Upper lobe of left lung (tissue), 6 donors: Measurements from ENCODE around the gene CCDC61. TPM values are rescaled to one million over a fixed set of nuclear protein-coding genes. Genes with fewer than 3 reads are reported as not detected.
A peak's percentile ranks its signal among the peaks of the same experiment; 100 is the strongest.

Experiments used
- ATAC-seq, 2 donors: fragments of 200-7000 bp; cut with Tn5 transposase; one replicate each; pipeline ENCODE4 v1.9.1; 2022; ENCODE audit warnings: mild to moderate bottlenecking in 2 of 2, moderate library complexity in 2 of 2; ENCODE audit not compliant: low FRiP score in 2 of 2
- DNase-seq, 2 donors: peaks; one replicate each; pipeline ENCODE4 v3.0.0-alpha.2; 2019 to 2020
- H3K27ac ChIP-seq, 4 donors: fragments of 200-600 bp; sonication (generic); one replicate each; pipeline ENCODE4 v1.5.1; 2016 to 2019
- H3K27me3 ChIP-seq, 4 donors: fragments of 200-600 bp; sonication (generic); one replicate each; pipeline ENCODE4 v1.5.1; 2017 to 2019
- H3K36me3 ChIP-seq, 4 donors: fragments of 200-600 bp; sonication (generic); one replicate each; pipeline ENCODE4 v1.5.1; 2016 to 2019
- H3K4me1 ChIP-seq, 4 donors: fragments of 200-600 bp; sonication (generic); one replicate each; pipeline ENCODE4 v1.5.1; 2018 to 2019
- H3K4me3 ChIP-seq, 4 donors: fragments of 200-600 bp; sonication (generic); one replicate each; pipeline ENCODE4 v1.5.1; 2017 to 2019; ENCODE audit warnings: mild to moderate bottlenecking in 2 of 4, moderate library complexity in 1 of 4
- H3K9me3 ChIP-seq, 4 donors: fragments of 200-600 bp; sonication (generic); one replicate each; pipeline ENCODE4 v1.5.1; 2018 to 2019
- EP300 ChIP-seq, 4 donors: sonication (generic); formaldehyde crosslinking; IDR thresholded peaks; one replicate each; pipeline ENCODE4 v1.5.1; 2017; ENCODE audit warnings: antibody characterized with exemption in 4 of 4, control low read depth in 2 of 4
- POLR2A ChIP-seq, 4 donors: fragments of 450-650 bp; IDR thresholded peaks; one replicate each; pipeline ENCODE4 v1.5.1; 2016 to 2017; ENCODE audit warnings: antibody characterized with exemption in 4 of 4, mild to moderate bottlenecking in 2 of 4
- POLR2AphosphoS5 ChIP-seq, 2 donors: sonication (generic); formaldehyde crosslinking; IDR thresholded peaks; one replicate each; pipeline ENCODE4 v1.5.1; 2017; ENCODE audit warnings: antibody characterized with exemption in 2 of 2
- WGBS, 2 donors: methylation state at CpG; one replicate each; pipeline ENCODE4 v1.1.5; 2017 to 2018; 5-methylcytosine and 5-hydroxymethylcytosine counted together
- total RNA-seq, 6 donors: library from RNA; depleted of rRNA in 4 of 6; stranded (reverse); fragments of >200 nt in 4 of 6; gene quantifications; one replicate each; pipeline versions ENCODE4 v1.1.0 to v1.2.1, GENCODE V29; 2016 to 2021
- TF ChIP-seq, protein P1 (sequence below), 6 experiments: fragments of 450-650 bp in 4 of 6; fragments of 200-600 bp in 2 of 6; sonication (generic) in 2 of 6; IDR thresholded peaks; one replicate each; pipeline ENCODE4 v1.5.1; 2016 to 2019; ENCODE audit warnings: antibody characterized with exemption in 6 of 6
- donor health status: DM: no; HTN: no; CAD: no; lungs with moderate emphysema.
- donor health status: DM: no; HTN: yes; CAD: no; lungs with severe emphysema.

CCDC61 gene
- total RNA-seq, 6 donors from 2014 or later: 5.9 to 28.3 (median 20.3) TPM

DNA sequence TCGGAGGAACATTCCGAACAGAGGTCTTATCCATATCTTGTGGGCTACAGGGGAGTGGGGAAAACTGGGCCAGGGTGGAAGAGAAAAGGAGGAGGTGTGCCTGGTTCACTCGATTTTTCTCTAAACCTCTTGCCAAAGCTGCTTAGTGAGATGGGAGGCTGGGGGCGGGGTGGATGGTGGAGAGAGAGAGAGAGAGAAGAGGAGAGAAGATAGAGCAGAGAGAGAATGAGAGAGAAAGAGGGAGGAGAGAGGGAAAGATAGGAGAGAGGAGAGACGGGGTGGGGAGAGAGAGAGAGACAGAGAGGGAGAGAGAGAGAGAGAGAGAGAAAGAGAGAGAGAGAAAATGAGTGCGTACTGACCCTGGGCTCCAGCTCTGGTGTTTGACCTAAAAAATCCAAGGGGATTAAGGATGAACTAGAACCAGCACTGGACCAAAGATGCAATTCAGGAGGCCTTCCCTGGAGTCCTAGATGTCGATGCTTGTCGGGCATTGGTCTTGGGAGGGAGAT is 35.7 kb upstream of the CCDC61 start:
- H3K4me3 ChIP-seq: no peak overlapping the region
- no peak for TF ChIP-seq POLR2A (IDR thresholded peaks at IDR 0.05)
- TF ChIP-seq, protein P1, sequence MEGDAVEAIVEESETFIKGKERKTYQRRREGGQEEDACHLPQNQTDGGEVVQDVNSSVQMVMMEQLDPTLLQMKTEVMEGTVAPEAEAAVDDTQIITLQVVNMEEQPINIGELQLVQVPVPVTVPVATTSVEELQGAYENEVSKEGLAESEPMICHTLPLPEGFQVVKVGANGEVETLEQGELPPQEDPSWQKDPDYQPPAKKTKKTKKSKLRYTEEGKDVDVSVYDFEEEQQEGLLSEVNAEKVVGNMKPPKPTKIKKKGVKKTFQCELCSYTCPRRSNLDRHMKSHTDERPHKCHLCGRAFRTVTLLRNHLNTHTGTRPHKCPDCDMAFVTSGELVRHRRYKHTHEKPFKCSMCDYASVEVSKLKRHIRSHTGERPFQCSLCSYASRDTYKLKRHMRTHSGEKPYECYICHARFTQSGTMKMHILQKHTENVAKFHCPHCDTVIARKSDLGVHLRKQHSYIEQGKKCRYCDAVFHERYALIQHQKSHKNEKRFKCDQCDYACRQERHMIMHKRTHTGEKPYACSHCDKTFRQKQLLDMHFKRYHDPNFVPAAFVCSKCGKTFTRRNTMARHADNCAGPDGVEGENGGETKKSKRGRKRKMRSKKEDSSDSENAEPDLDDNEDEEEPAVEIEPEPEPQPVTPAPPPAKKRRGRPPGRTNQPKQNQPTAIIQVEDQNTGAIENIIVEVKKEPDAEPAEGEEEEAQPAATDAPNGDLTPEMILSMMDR (IDR thresholded peaks at IDR 0.05): no peak
- peak overlapping the region; percentile 74 to 87 (median 80) for H3K27ac ChIP-seq
- H3K27me3 ChIP-seq: no peaks in the 10 kb centered on the region
- WGBS, 2 donors: 63 to 74% methylated on average over 8 of the region's 8 CpGs
- H3K36me3 ChIP-seq: no peaks in the 10 kb centered on the region
- no peak for DNase-seq
- no peaks in the 10 kb centered on the region for H3K9me3 ChIP-seq
- ATAC-seq: no peak
- peaks cover 24 to 45% (median 36%) of the 10 kb centered on the region in 4 donors for H3K4me1 ChIP-seq

DNA sequence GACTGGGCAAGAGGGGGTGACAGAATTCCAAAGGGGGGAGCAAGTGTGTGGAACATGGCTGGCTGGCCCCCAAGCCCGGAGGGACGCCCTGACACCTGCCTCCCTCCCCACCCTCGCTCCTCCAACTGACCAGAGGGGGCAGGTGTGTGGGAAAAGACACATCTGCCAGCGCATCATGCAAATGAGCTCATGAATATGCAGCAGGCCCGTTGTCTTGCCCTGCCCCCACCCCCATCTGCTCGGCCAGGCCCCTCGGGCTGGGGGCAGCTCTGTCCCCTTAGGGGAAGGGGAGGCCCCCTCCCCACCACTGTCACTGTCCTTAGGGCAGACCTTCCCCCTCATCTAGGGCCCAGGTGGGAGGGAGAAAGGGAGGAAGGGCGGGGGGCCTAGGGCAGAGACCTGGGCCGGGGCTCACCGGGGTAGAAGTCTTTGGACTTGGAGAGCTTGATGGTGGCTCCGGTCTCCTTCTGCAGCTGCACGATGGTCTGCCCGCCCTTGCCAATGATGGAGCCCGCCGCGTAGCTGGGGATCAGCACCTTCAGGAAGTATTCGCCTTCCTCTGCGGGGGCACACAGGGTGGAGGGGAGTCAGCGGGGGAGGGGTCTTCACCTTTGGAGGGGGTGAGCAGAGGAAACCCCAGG is 34.6 kb upstream of the CCDC61 start:
- DNase-seq: peak in 1 of 2 donors; percentile 43
- H3K36me3 ChIP-seq: no peaks in the 10 kb centered on the region
- H3K4me1 ChIP-seq: peaks cover 19 to 36% (median 30%) of the 10 kb centered on the region in 4 donors
- H3K4me3 ChIP-seq: no peak overlapping the region
- H3K27ac ChIP-seq: peak overlapping the region; percentile 74 to 87 (median 80)
- TF ChIP-seq POLR2AphosphoS5 (IDR thresholded peaks at IDR 0.05) (no peak), EP300 (IDR thresholded peaks at IDR 0.05) (no peak)
- TF ChIP-seq, protein P1 (IDR thresholded peaks at IDR 0.05): no peak
- no peak for ATAC-seq
- WGBS, 2 donors: 13 to 24% methylated on average over 10 to 13 of the region's 19 CpGs
- no peaks in the 10 kb centered on the region for H3K27me3 ChIP-seq
- no peaks in the 10 kb centered on the region for H3K9me3 ChIP-seq

DNA sequence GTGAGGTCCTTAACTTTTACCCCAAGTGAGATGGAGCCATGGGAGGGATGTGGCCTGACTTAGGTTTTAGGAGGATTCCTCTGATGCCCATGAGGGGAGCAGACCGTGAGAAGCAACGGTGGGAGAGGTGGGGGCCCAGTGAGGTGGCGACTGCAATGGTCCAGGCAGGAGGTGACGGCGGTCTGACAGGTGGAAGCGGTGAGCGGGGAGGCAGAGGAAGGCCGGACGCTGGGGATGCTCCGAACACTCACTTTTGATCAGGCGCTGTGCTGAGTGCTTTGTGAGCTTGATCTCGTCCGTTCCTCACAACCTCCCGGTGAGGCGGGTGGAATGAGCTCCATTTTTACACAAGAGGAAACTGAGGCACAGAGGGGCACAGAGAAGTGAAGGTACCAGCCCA is 33.2 kb upstream of the CCDC61 start:
- Histone ChIP-seq H3K4me3 (no peak overlapping the region), H3K27ac (peak overlapping the region in 3 of 4 donors; percentile 6 to 87 (median 81)), H3K27me3 (no peaks in the 10 kb centered on the region), H3K36me3 (no peaks in the 10 kb centered on the region), H3K4me1 (peaks cover 17 to 31% (median 25%) of the 10 kb centered on the region in 4 donors), H3K9me3 (no peaks in the 10 kb centered on the region)
- peak in 1 of 2 donors; percentile 43 for DNase-seq
- no peak for ATAC-seq
- TF ChIP-seq, protein P1 (IDR thresholded peaks at IDR 0.05): no peak
- no peak for TF ChIP-seq EP300 (IDR thresholded peaks at IDR 0.05)
- no peak for TF ChIP-seq POLR2AphosphoS5 (IDR thresholded peaks at IDR 0.05)
- TF ChIP-seq POLR2A (IDR thresholded peaks at IDR 0.05): no peak
- WGBS, 2 donors: 82 to 87% methylated on average over 15 of the region's 15 CpGs

DNA sequence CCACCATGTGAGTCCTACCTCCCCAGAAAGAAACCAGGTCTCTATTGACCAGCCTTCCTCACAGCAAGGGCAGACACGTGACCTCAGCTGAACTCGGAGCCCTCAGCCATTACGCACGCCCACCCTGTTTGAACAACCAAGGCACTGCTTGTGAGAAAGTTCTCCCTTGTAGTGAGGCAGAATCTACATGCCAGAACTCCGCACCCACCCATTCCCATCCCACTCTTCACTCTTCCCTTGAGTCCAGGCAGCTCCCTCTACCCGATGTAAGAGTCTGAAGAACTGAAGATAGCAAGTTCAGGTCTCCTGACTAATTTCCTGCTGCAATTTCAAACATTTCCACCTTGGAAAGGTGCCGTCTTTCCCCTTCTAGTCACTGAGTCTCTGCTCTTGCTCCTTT is 28.0 kb upstream of the CCDC61 start:
- Histone ChIP-seq H3K4me3 (no peak overlapping the region), H3K4me1 (peaks cover 4 to 22% (median 12%) of the 10 kb centered on the region in 4 donors), H3K27ac (no peak overlapping the region), H3K9me3 (no peaks in the 10 kb centered on the region), H3K27me3 (peaks cover 0 to 8% (median 3%) of the 10 kb centered on the region in 4 donors), H3K36me3 (peaks cover 0 to 7% (median 0%) of the 10 kb centered on the region in 4 donors)
- ATAC-seq (no peak), DNase-seq (no peak)
- 65 to 74% methylated on average over 7 of the region's 7 CpGs for WGBS, 2 donors
- TF ChIP-seq POLR2A (IDR thresholded peaks at IDR 0.05): no peak
- TF ChIP-seq EP300 (IDR thresholded peaks at IDR 0.05): no peak
- TF ChIP-seq, protein P1 (IDR thresholded peaks at IDR 0.05): no peak
- TF ChIP-seq POLR2AphosphoS5 (IDR thresholded peaks at IDR 0.05): no peak

GRCh38 chr19:45968626-45969025 is 26.6 kb upstream of the CCDC61 start:
- no peaks in the 10 kb centered on the region for H3K9me3 ChIP-seq
- ATAC-seq: no peak

More at GRCh38 chr19:45968626-45969025, 26.6 kb upstream of the CCDC61 start:
- no peak for DNase-seq
- no peak for TF ChIP-seq EP300 (IDR thresholded peaks at IDR 0.05)
- TF ChIP-seq, protein P1 (IDR thresholded peaks at IDR 0.05): no peak
- no peak for TF ChIP-seq POLR2A (IDR thresholded peaks at IDR 0.05)
- no peak for TF ChIP-seq POLR2AphosphoS5 (IDR thresholded peaks at IDR 0.05)
- peaks cover 4 to 22% (median 13%) of the 10 kb centered on the region in 4 donors for H3K4me1 ChIP-seq
- peaks cover 2 to 18% (median 12%) of the 10 kb centered on the region in 4 donors for H3K27me3 ChIP-seq
- peak overlapping the region in 1 of 4 donors; percentile 90 for H3K27ac ChIP-seq
- 59 to 65% methylated on average over 9 of the region's 9 CpGs for WGBS, 2 donors
- peaks cover 0 to 7% (median 0%) of the 10 kb centered on the region in 4 donors for H3K36me3 ChIP-seq
- no peak overlapping the region for H3K4me3 ChIP-seq
